PFSK-1 (cell line): ENCODE measurements around the gene STPG2.

Source experiments
- FOXP2 ChIP-seq: optimal IDR thresholded peaks from 2 replicates; pipeline ENCODE3; 2011; ENCODE audit warnings: borderline replicate concordance, control low read depth, inconsistent platforms; ENCODE audit not compliant: insufficient read depth; ENCODE audit errors: extremely low read length, extremely low read depth
- POLR2AphosphoS5 ChIP-seq: IDR thresholded peaks from 2 replicates; pipeline ENCODE4 v1.6.1; 2012; ENCODE audit warnings: low read depth, mild to moderate bottlenecking, control low read depth, low read length, moderate library complexity
- REST ChIP-seq, 2 experiments: IDR thresholded peaks; 2 replicates each; pipeline versions ENCODE4 v1.6.1 to v1.8.0; 2011 to 2012; ENCODE audit warnings: low read depth in 2 of 2, low read length in 2 of 2, control low read depth in 1 of 2, inconsistent platforms in 1 of 2, mild to moderate bottlenecking in 1 of 2, moderate library complexity in 1 of 2; ENCODE audit not compliant: insufficient read depth in 1 of 2
- SIN3A ChIP-seq: IDR thresholded peaks from 2 replicates; pipeline ENCODE4 v1.6.1; 2012; ENCODE audit warnings: mild to moderate bottlenecking, low read length, moderate library complexity, borderline replicate concordance; ENCODE audit not compliant: insufficient read depth
- TAF1 ChIP-seq: IDR thresholded peaks from 2 replicates; pipeline ENCODE4 v1.6.1; 2012; ENCODE audit warnings: low read length, control low read depth, borderline replicate concordance; ENCODE audit not compliant: insufficient read depth

STPG2 gene

GRCh38 chr4:97950836-97951235 is 192.4 kb downstream of the STPG2 start:
- TF ChIP-seq FOXP2 (no peak), TAF1 (no peak), POLR2AphosphoS5 (no peak), SIN3A (no peak)

DNA sequence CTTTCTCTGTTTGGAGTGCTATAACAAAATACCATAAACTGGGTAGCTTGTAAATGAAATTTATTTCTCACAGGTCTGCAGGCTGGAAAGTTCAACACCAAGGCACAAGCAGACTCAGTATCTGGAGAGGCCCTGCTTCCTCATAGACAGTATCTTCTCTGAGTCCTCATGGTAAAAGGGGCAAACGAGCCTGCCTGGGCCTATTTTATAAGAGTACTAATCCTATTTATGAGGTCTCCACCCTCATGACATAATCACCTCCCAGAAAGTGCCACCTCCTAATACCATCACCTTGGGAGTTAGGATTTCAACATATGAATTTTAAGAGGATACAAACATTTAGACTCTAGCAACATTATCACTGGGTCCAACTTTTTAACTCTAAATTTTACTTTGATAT is 200.3 kb downstream of the STPG2 start:
- TF ChIP-seq REST (IDR thresholded peaks at IDR 0.05; ENCODE audit: insufficient read depth in 1 of 2, low read depth in 2 of 2, low read length in 2 of 2) (no peak), SIN3A (no peak), POLR2AphosphoS5 (no peak), TAF1 (no peak), FOXP2 (no peak)

- TF ChIP-seq REST (IDR thresholded peaks at IDR 0.05; ENCODE audit: insufficient read depth in 1 of 2, low read depth in 2 of 2, low read length in 2 of 2) (no peak), FOXP2 (no peak), POLR2AphosphoS5 (no peak), SIN3A (no peak), TAF1 (no peak)
These were observed 201.1 kb downstream of the STPG2 start for GRCh38 chr4:97942137-97942536.

DNA sequence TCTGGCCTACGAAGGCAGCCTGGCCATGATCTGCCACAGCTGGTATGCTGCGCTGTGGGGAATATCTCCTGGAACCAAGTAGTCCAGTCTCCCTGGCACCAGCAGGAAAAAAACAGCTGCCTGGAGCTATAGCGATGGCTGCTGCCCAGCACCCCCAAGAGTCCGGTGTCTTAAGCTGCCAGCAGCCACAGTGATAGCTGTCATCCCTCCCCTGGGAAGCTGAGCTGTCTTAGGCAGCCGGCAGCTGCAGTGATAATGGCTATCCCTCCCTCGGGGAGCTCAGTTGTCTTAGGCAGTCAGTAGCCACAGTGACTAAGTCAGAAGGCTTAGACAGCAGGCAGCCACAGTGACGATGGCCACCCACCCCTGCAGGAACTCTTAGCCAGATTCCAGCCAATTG is 205.1 kb downstream of the STPG2 start:
- no peak for TF ChIP-seq SIN3A
- no peak for TF ChIP-seq TAF1
- TF ChIP-seq POLR2AphosphoS5 = no peak
- no peak for TF ChIP-seq FOXP2

DNA sequence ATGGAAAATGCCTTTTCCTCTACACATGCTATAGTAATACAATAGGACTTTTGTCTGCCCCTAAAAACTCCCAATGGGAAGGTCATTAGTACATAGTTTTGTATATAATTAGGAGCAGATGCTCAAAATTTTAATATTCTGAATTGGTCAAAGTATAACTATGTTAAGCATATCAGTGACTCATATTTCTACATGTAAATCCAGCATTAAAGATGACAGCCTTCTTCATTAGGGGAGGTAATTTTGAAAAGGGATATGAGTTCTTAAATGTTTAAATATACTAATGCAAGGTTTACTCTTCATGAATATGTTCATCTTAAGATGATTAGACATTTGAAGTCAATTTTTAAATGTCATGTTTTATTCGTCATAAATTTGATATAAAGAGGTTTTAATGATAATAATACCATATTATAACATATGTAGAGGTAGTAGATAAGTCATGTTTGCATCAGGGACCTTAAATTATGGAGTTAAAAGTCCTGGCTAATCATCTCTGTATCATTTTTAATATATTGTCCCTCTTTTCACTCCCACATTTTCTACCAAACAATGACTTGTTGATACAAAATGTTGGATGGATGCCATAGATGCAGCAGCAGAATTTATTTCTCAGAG is 218.8 kb downstream of the STPG2 start:
- no peak for TF ChIP-seq POLR2AphosphoS5
- no peak for TF ChIP-seq SIN3A

DNA sequence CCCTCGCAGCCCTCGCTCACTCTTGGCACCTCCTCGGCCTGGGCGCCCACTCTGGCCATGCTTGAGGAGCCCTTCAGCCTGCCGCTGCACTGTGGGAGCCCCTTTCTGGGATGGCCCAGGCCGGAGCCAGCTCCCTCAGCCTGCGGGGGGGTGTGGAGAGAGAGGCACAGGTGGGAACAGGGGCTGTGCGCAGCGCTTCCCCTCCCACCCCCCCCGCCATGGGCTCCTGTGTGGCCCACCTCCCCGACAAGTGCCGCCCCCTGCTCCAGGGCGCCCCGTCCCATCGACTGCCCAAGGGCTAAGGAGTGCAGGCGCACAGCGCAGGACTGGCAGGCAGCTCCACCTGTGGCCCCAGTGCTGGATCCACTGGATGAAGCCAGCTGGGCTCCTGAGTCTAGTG is 220.2 kb downstream of the STPG2 start:
- no peak for TF ChIP-seq FOXP2
- no peak for TF ChIP-seq TAF1
- TF ChIP-seq REST (IDR thresholded peaks at IDR 0.05; ENCODE audit: insufficient read depth in 1 of 2, low read depth in 2 of 2, low read length in 2 of 2) = no peak
- TF ChIP-seq SIN3A = no peak

- TF ChIP-seq POLR2AphosphoS5 = no peak
- TF ChIP-seq TAF1 = no peak
- no peak for TF ChIP-seq SIN3A
- no peak for TF ChIP-seq REST (IDR thresholded peaks at IDR 0.05; ENCODE audit: insufficient read depth in 1 of 2, low read depth in 2 of 2, low read length in 2 of 2)
- no peak for TF ChIP-seq FOXP2
These were observed 226.2 kb downstream of the STPG2 start for GRCh38 chr4:97917115-97917514.
